NB4 (cell line): Measurements from ENCODE around the gene ATN1.

ENCODE experiments used
- DNase-seq: peaks from one replicate; pipeline ENCODE4 v3.0.0; 2010; ENCODE audit warnings: low read depth
- H3K4me3 ChIP-seq: one replicate; pipeline ENCODE4 v1.5.1; 2011; ENCODE audit warnings: mild to moderate bottlenecking, low read depth, low read length, moderate library complexity
- CTCF ChIP-seq: IDR thresholded peaks from one replicate; pipeline ENCODE4 v1.5.1; 2012; ENCODE audit warnings: low read depth, low read length
- MAX ChIP-seq: IDR thresholded peaks from 2 replicates; pipeline ENCODE4 v1.6.1; 2011; ENCODE audit warnings: low read depth, low read length
- MYC ChIP-seq: IDR thresholded peaks from 2 replicates; pipeline ENCODE4 v1.6.1; 2011; ENCODE audit warnings: low read depth, low read length
- POLR2A ChIP-seq: IDR thresholded peaks from 2 replicates; pipeline ENCODE4 v1.6.1; 2011; ENCODE audit warnings: mild to moderate bottlenecking; ENCODE audit not compliant: insufficient read length; ENCODE audit errors: extremely low read depth

ATN1 gene

GRCh38 chr12:6925540-6926279, 2.0 kb upstream of the ATN1 start:
- H3K4me3 ChIP-seq: no peak overlapping the region
- no peak for TF ChIP-seq CTCF
- no peak for TF ChIP-seq MAX
- TF ChIP-seq MYC: no peak
- TF ChIP-seq POLR2A: no peak
- no peak for DNase-seq

- H3K4me3 ChIP-seq: peak overlapping the region; percentile 25
- no peak for TF ChIP-seq CTCF
- TF ChIP-seq MAX: no peak
- no peak for TF ChIP-seq POLR2A
- no peak for TF ChIP-seq MYC
- no peak for DNase-seq
Observed at GRCh38 chr12:6928022-6928702, 403 bp downstream of the ATN1 start.

GRCh38 chr12:6928703-6929407, 1.1 kb downstream of the ATN1 start:
- TF ChIP-seq CTCF: no peak
- TF ChIP-seq POLR2A: no peak
- TF ChIP-seq MYC: no peak
- TF ChIP-seq MAX: no peak
- H3K4me3 ChIP-seq: peak overlapping the region; percentile 25
- DNase-seq: no peak

- TF ChIP-seq MYC (no peak), POLR2A (no peak), MAX (no peak), CTCF (no peak)
- no peak overlapping the region for H3K4me3 ChIP-seq
- no peak for DNase-seq
Observed at GRCh38 chr12:6929466-6930452, 2.0 kb downstream of the ATN1 start.

GRCh38 chr12:6932766-6933165, 5.0 kb downstream of the ATN1 start:
- TF ChIP-seq MYC (no peak), CTCF (no peak), MAX (no peak), POLR2A (no peak)
- no peak for DNase-seq
- H3K4me3 ChIP-seq: no peak overlapping the region
